Measurements from ENCODE around the gene GDNF. TPM values are rescaled to one million over a fixed set of nuclear protein-coding genes. Genes with fewer than 3 reads are reported as not detected.

The GDNF gene
- total RNA-seq, 1 experiment from 2014 or later = not detected

DNA sequence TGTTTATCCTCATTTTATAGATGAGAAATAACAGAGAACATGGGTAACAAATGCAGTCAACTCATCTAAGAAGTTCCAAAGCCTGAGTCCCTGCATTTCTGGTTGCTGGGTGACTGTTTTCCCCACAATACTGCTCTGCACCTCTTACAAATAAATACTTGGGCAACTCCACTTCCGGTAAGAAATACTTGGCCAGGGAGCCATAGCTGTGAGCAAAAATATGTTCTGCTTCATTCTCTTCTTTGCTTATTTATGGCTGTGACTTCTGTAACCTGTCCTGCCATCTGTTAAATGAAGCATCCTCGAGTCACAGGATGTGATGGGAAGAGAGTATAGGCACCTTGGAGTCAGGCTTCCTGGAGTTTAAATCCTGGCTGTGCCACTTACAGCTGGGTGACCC lies 49.9 kb downstream of the GDNF start:
- Histone ChIP-seq H3K9me3 (ENCODE audit: control insufficient read depth, insufficient read depth, low read depth, low read length) (no peaks in the 10 kb centered on the region), H3K27ac (ENCODE audit: low read length) (no peak overlapping the region), H3K27me3 (ENCODE audit: control insufficient read depth, insufficient read depth, low read length) (no peaks in the 10 kb centered on the region), H3K4me3 (ENCODE audit: low read depth in 2 of 2, low read length in 2 of 2) (no peak overlapping the region), H3K36me3 (ENCODE audit: control insufficient read depth, insufficient read depth, low read length) (no peaks in the 10 kb centered on the region), H3K4me1 (ENCODE audit: control insufficient read depth, insufficient read depth, low read length) (no peaks in the 10 kb centered on the region)
- intact Hi-C loops (cut with micrococcal nuclease; ENCODE audit: unreplicated experiment) (no loop called here), in situ Hi-C loops (cut with HindIII; ENCODE audit: low pct_unique_long_range_greater_than_20kb, low sequenced_read_pairs) (no loop called here)
- DNase-seq (ENCODE audit: low read depth, low spot score) = no peak
- ATAC-seq = no peak
- TF ChIP-seq SIN3A (IDR thresholded peaks at IDR 0.05; ENCODE audit: borderline replicate concordance, insufficient read depth, low read depth, low read length) (no peak), POLR2AphosphoS5 (IDR thresholded peaks at IDR 0.05; ENCODE audit: low read depth, low read length) (no peak), TCF7L2 (IDR thresholded peaks at IDR 0.05; ENCODE audit: low read depth, low read length) (no peak)
- TF ChIP-seq, protein P1, sequence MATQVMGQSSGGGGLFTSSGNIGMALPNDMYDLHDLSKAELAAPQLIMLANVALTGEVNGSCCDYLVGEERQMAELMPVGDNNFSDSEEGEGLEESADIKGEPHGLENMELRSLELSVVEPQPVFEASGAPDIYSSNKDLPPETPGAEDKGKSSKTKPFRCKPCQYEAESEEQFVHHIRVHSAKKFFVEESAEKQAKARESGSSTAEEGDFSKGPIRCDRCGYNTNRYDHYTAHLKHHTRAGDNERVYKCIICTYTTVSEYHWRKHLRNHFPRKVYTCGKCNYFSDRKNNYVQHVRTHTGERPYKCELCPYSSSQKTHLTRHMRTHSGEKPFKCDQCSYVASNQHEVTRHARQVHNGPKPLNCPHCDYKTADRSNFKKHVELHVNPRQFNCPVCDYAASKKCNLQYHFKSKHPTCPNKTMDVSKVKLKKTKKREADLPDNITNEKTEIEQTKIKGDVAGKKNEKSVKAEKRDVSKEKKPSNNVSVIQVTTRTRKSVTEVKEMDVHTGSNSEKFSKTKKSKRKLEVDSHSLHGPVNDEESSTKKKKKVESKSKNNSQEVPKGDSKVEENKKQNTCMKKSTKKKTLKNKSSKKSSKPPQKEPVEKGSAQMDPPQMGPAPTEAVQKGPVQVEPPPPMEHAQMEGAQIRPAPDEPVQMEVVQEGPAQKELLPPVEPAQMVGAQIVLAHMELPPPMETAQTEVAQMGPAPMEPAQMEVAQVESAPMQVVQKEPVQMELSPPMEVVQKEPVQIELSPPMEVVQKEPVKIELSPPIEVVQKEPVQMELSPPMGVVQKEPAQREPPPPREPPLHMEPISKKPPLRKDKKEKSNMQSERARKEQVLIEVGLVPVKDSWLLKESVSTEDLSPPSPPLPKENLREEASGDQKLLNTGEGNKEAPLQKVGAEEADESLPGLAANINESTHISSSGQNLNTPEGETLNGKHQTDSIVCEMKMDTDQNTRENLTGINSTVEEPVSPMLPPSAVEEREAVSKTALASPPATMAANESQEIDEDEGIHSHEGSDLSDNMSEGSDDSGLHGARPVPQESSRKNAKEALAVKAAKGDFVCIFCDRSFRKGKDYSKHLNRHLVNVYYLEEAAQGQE (IDR thresholded peaks at IDR 0.05; ENCODE audit: insufficient read depth in 1 of 2, low read depth in 2 of 2, low read length in 1 of 2) = no peak
- TF ChIP-seq, protein P2, sequence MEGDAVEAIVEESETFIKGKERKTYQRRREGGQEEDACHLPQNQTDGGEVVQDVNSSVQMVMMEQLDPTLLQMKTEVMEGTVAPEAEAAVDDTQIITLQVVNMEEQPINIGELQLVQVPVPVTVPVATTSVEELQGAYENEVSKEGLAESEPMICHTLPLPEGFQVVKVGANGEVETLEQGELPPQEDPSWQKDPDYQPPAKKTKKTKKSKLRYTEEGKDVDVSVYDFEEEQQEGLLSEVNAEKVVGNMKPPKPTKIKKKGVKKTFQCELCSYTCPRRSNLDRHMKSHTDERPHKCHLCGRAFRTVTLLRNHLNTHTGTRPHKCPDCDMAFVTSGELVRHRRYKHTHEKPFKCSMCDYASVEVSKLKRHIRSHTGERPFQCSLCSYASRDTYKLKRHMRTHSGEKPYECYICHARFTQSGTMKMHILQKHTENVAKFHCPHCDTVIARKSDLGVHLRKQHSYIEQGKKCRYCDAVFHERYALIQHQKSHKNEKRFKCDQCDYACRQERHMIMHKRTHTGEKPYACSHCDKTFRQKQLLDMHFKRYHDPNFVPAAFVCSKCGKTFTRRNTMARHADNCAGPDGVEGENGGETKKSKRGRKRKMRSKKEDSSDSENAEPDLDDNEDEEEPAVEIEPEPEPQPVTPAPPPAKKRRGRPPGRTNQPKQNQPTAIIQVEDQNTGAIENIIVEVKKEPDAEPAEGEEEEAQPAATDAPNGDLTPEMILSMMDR (IDR thresholded peaks at IDR 0.05) = no peak
- ChIA-PET POLR2A (no interaction called here), CTCF (no interaction called here)
- BruUV-seq (replicated peaks) = no TSS peak

DNA sequence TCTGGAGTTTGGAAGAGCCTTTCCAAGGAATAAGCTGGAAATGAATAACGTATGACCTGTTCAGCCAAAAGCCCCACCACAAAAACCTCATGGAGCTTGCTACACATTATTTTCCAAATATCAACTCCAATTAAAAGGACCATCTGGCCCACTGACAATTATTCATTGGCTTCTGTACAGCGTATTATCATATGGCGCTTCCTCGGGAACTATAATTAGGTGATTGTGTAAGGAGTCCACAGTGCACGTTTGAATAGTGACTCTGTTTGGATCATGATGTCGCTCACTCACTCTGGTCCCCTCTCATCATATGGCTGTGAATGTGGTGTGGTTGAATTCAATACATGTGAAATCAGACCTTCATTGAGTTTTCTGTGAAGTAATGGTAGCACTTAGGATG lies 52.1 kb downstream of the GDNF start:
- Histone ChIP-seq H3K4me1 (ENCODE audit: control insufficient read depth, insufficient read depth, low read length) (no peaks in the 10 kb centered on the region), H3K36me3 (ENCODE audit: control insufficient read depth, insufficient read depth, low read length) (no peaks in the 10 kb centered on the region), H3K9me3 (ENCODE audit: control insufficient read depth, insufficient read depth, low read depth, low read length) (no peaks in the 10 kb centered on the region), H3K4me3 (ENCODE audit: low read depth in 2 of 2, low read length in 2 of 2) (no peak overlapping the region), H3K27me3 (ENCODE audit: control insufficient read depth, insufficient read depth, low read length) (no peaks in the 10 kb centered on the region), H3K27ac (ENCODE audit: low read length) (no peak overlapping the region)
- POLR2A ChIA-PET = no interaction called here
- TF ChIP-seq SIN3A (IDR thresholded peaks at IDR 0.05; ENCODE audit: borderline replicate concordance, insufficient read depth, low read depth, low read length) (no peak), TCF7L2 (IDR thresholded peaks at IDR 0.05; ENCODE audit: low read depth, low read length) (no peak)
- TF ChIP-seq, protein P2 (IDR thresholded peaks at IDR 0.05) = no peak
- TF ChIP-seq, protein P1 (IDR thresholded peaks at IDR 0.05; ENCODE audit: insufficient read depth in 1 of 2, low read depth in 2 of 2, low read length in 1 of 2) = no peak
- no TSS peak for BruUV-seq (replicated peaks)
- intact Hi-C loops (cut with micrococcal nuclease; ENCODE audit: unreplicated experiment) = no loop called here
- in situ Hi-C loops (cut with HindIII; ENCODE audit: low pct_unique_long_range_greater_than_20kb, low sequenced_read_pairs) = no loop called here
- CTCF ChIA-PET = interaction anchor here (0.6 kb wide), 1 partner anchor 217 kb away, joined by 3 read pairs; no protein-coding TSS in a partner anchor
- DNase-seq (ENCODE audit: low read depth, low spot score) = no peak
- no peak for ATAC-seq

All from Panc1 (cell line).